Measurements from ENCODE around the gene STIP1. TPM values are rescaled to one million over a fixed set of nuclear protein-coding genes. Genes with fewer than 3 reads are reported as not detected.

STIP1 gene
- total RNA-seq, 1 experiment from 2014 or later, result 336 TPM

DNA sequence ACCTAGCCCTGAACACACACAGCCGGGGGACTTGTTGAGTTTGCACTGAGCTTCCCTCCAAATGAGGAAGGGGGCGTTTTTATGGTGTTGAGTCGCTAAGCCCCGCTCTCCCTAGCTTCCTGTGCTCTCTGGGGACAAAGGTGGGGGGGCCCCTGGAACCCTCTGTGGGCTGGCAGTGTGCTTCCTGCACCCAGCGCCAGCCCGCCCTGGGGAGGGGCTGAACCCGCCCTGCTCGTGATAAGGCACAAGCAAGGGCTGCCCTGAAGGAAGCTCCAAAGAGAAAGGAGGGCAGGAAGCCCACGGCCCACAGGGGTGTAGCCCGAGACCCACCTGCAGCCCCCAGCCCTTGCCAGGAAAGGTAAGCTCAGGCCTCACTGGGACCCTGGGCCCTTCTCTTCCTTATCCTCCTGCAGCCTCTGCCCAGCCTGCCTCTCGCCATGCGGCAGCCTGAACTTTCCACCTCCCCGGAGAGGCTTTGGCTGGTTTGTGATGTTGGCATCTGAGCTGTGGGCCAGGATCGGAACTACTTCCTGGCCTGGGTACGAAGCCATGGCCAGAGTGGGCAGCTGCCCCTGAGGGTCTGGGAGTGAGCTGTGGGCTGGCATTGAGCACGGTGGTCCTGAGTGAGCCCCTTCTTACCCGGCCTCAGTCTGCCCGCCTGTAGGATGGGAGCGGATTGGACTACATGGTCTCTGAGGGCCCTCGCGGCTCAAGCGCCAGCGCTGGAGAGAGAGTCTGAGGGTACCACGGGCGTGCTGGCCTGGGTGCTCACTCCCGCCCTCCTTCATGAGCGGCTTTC is 20.7 kb downstream of the STIP1 start, which contains the start of gene FERMT3:
Gene FERMT3 (plus strand): TSS at position 265 of the 799 bp plus-strand sequence. CDS start 644 bp downstream, outside the sequence.
- no peaks in the 10 kb centered on the region for H4K20me1 ChIP-seq (ENCODE audit: insufficient read depth)
- H3K4me1 ChIP-seq (ENCODE audit: control insufficient read depth in 1 of 2, insufficient read depth in 2 of 2, low read length in 2 of 2), result peaks cover 0 to 8% of the 10 kb centered on the region in 2 experiments; a peak in 1 of 4 replicates
- H3K79me2 ChIP-seq (ENCODE audit: insufficient read depth, low read length), result peaks cover 14% of the 10 kb centered on the region; the same call in 1 of the 2 replicates
- no TSS peak for BruUV-seq (replicated peaks)
- no peak within 1 kb of the TSS for H2AFZ ChIP-seq (ENCODE audit: low read depth, low read length, poor library complexity, severe bottlenecking)
- intact Hi-C loops (cut with micrococcal nuclease), result no loop called here
- H3K9ac ChIP-seq (ENCODE audit: low read length), result no peak within 1 kb of the TSS
- no peak for ATAC-seq
- no peak within 1 kb of the TSS for H3K4me2 ChIP-seq (ENCODE audit: low read length)
- TF ChIP-seq POLR2AphosphoS5 (IDR thresholded peaks at IDR 0.05; ENCODE audit: low read depth, low read length), result no peak
- no peak for TF ChIP-seq EGR1 (IDR thresholded peaks at IDR 0.05; ENCODE audit: low read depth)
- TF ChIP-seq, protein P1, sequence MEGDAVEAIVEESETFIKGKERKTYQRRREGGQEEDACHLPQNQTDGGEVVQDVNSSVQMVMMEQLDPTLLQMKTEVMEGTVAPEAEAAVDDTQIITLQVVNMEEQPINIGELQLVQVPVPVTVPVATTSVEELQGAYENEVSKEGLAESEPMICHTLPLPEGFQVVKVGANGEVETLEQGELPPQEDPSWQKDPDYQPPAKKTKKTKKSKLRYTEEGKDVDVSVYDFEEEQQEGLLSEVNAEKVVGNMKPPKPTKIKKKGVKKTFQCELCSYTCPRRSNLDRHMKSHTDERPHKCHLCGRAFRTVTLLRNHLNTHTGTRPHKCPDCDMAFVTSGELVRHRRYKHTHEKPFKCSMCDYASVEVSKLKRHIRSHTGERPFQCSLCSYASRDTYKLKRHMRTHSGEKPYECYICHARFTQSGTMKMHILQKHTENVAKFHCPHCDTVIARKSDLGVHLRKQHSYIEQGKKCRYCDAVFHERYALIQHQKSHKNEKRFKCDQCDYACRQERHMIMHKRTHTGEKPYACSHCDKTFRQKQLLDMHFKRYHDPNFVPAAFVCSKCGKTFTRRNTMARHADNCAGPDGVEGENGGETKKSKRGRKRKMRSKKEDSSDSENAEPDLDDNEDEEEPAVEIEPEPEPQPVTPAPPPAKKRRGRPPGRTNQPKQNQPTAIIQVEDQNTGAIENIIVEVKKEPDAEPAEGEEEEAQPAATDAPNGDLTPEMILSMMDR (IDR thresholded peaks at IDR 0.05 in 2 of 3, conservative IDR thresholded peaks at IDR 0.05 in 1 of 3; ENCODE audit: borderline replicate concordance in 1 of 3, insufficient read depth in 1 of 3, low read depth in 2 of 3, low read length in 2 of 3), result no peak
- no peak for TF ChIP-seq EZH2phosphoT487 (IDR thresholded peaks at IDR 0.05; ENCODE audit: borderline replicate concordance)
- no peak for TF ChIP-seq MAX (IDR thresholded peaks at IDR 0.05)
- no peak for TF ChIP-seq SP1 (IDR thresholded peaks at IDR 0.05; ENCODE audit: low read depth)
- no peak for TF ChIP-seq TCF7L2 (IDR thresholded peaks at IDR 0.05; ENCODE audit: borderline replicate concordance, extremely low read depth, insufficient read depth, insufficient read length)
- TF ChIP-seq POLR2A (IDR thresholded peaks at IDR 0.05; ENCODE audit: borderline replicate concordance, extremely low read depth, insufficient read depth, insufficient read length), result no peak
- no peak for DNase-seq (ENCODE audit: low read depth, low spot score)
- H3K36me3 ChIP-seq (ENCODE audit: control insufficient read depth in 1 of 2, insufficient read depth in 2 of 2, low read length in 2 of 2), result peaks cover 31 to 37% of the 10 kb centered on the region in 2 experiments
- no peaks in the 10 kb centered on the region for H3K9me2 ChIP-seq (ENCODE audit: insufficient read depth)
- POLR2A ChIA-PET, result interaction anchor here (0.9 kb wide), 1 partner anchor 22 kb away, joined by 4 read pairs; no protein-coding TSS in a partner anchor
- RAD21 ChIA-PET (ENCODE audit: low non-redundant PET in 1 of 2, low total read pairs in 2 of 2, uncharacterized antibody in 2 of 2, unreplicated experiment in 2 of 2), result no interaction called here
- H3K9me3 ChIP-seq (ENCODE audit: control insufficient read depth in 1 of 2, insufficient read depth in 1 of 2, low read depth in 1 of 2, low read length in 2 of 2), result no peaks in the 10 kb centered on the region
- CTCF ChIA-PET, result interaction anchor here (2.7 to 4.6 kb wide), 2 partner anchors 96 to 149 kb away, joined by 31 to 80 read pairs; partner anchors contain the start of genes CATSPERZ and ESRRA
- H3K27me3 ChIP-seq (ENCODE audit: insufficient read depth, low read length), result no peaks in the 10 kb centered on the region
- no peak within 1 kb of the TSS; the same call in 1 of the 2 replicates for H3K27ac ChIP-seq (ENCODE audit: low read depth, low read length)
- no peak within 1 kb of the TSS for H3K4me3 ChIP-seq (replicated peaks in 1 of 2; ENCODE audit: low read depth in 1 of 2, low read length in 2 of 2)

Measured in HCT116 (cell line).